Progenitor cell of endocrine pancreas (in vitro differentiated cells): Measurements from ENCODE around the gene DOCK2. TPM values are rescaled to one million over a fixed set of nuclear protein-coding genes. Genes with fewer than 3 reads are reported as not detected.

Experiments
- DNase-seq: peaks from one replicate; pipeline ENCODE4 v3.0.0; 2021; ENCODE audit warnings: low spot score; ENCODE audit not compliant: unreplicated experiment
- H3K27ac Mint-ChIP-seq: 2 replicates; pipeline ENCODE4 v1.8.0; 2021; ENCODE audit warnings: mild to moderate bottlenecking, moderate library complexity, mixed read lengths
- H3K27me3 Mint-ChIP-seq: 2 replicates; pipeline ENCODE4 v1.8.0; 2021; ENCODE audit warnings: mixed read lengths
- H3K36me3 Mint-ChIP-seq: 2 replicates; pipeline ENCODE4 v1.8.0; 2022; ENCODE audit warnings: mixed read lengths; ENCODE audit not compliant: insufficient read depth
- H3K4me1 Mint-ChIP-seq: 2 replicates; pipeline ENCODE4 v1.8.0; 2021; ENCODE audit warnings: low read depth, mixed read lengths
- H3K4me3 Mint-ChIP-seq: 2 replicates; pipeline ENCODE4 v1.8.0; 2021; ENCODE audit warnings: low read depth, mild to moderate bottlenecking, moderate library complexity, mixed read lengths
- H3K9me3 Mint-ChIP-seq: 2 replicates; pipeline ENCODE4 v1.8.0; 2021; ENCODE audit warnings: low read depth, mixed read lengths
- CTCF ChIP-seq: fragments of 200-600 bp; sonication (generic); IDR thresholded peaks from one replicate; pipeline ENCODE4 v1.5.0; 2021; ENCODE audit warnings: antibody characterized with exemption, mild to moderate bottlenecking; ENCODE audit not compliant: unreplicated experiment
- total RNA-seq: library from RNA; stranded (reverse); gene quantifications from 2 replicates; pipeline ENCODE4 v1.2.1, GENCODE V29; 2021

DOCK2 gene
- total RNA-seq, 1 donor from 2014 or later, result not detected

GRCh38 chr5:169988206-169988605 lies 351.1 kb downstream of the DOCK2 start:
- peaks cover 7% of the 10 kb centered on the region for H3K4me1 Mint-ChIP-seq
- no peaks in the 10 kb centered on the region for H3K9me3 Mint-ChIP-seq
- no peak for DNase-seq
- H3K27me3 Mint-ChIP-seq, result peaks cover 30% of the 10 kb centered on the region
- H3K4me3 Mint-ChIP-seq, result no peak overlapping the region
- H3K36me3 Mint-ChIP-seq, result no peaks in the 10 kb centered on the region
- no peak for TF ChIP-seq CTCF
- H3K27ac Mint-ChIP-seq, result no peak overlapping the region

GRCh38 chr5:169988947-169989346 lies 351.9 kb downstream of the DOCK2 start:
- peaks cover 32% of the 10 kb centered on the region for H3K27me3 Mint-ChIP-seq
- no peaks in the 10 kb centered on the region for H3K9me3 Mint-ChIP-seq
- no peak for TF ChIP-seq CTCF
- no peaks in the 10 kb centered on the region for H3K36me3 Mint-ChIP-seq
- no peak overlapping the region for H3K27ac Mint-ChIP-seq
- no peak overlapping the region for H3K4me3 Mint-ChIP-seq
- DNase-seq, result no peak
- H3K4me1 Mint-ChIP-seq, result peaks cover 7% of the 10 kb centered on the region

- Mint-ChIP-seq H3K27ac (no peak overlapping the region), H3K4me3 (no peak overlapping the region)
Observed at GRCh38 chr5:169989365-169989764, 352.3 kb downstream of the DOCK2 start.

GRCh38 chr5:169991115-169991869 lies 354.2 kb downstream of the DOCK2 start:
- no peaks in the 10 kb centered on the region for H3K36me3 Mint-ChIP-seq
- no peak overlapping the region for H3K4me3 Mint-ChIP-seq
- H3K27ac Mint-ChIP-seq, result no peak overlapping the region
- TF ChIP-seq CTCF, result no peak
- H3K4me1 Mint-ChIP-seq, result peaks cover 7% of the 10 kb centered on the region
- DNase-seq, result no peak
- no peaks in the 10 kb centered on the region for H3K9me3 Mint-ChIP-seq
- H3K27me3 Mint-ChIP-seq, result peaks cover 31% of the 10 kb centered on the region

More at GRCh38 chr5:169989365-169989764, 352.3 kb downstream of the DOCK2 start:
- DNase-seq, result no peak
- H3K27me3 Mint-ChIP-seq, result peaks cover 32% of the 10 kb centered on the region
- H3K9me3 Mint-ChIP-seq, result no peaks in the 10 kb centered on the region
- no peaks in the 10 kb centered on the region for H3K36me3 Mint-ChIP-seq
- no peak for TF ChIP-seq CTCF
- H3K4me1 Mint-ChIP-seq, result peaks cover 7% of the 10 kb centered on the region

- Mint-ChIP-seq H3K27me3 (peaks cover 28% of the 10 kb centered on the region), H3K36me3 (no peaks in the 10 kb centered on the region), H3K9me3 (no peaks in the 10 kb centered on the region), H3K4me1 (peaks cover 7% of the 10 kb centered on the region), H3K4me3 (no peak overlapping the region), H3K27ac (no peak overlapping the region)
- DNase-seq, result no peak
- no peak for TF ChIP-seq CTCF
Observed at GRCh38 chr5:169992789-169993484, 355.9 kb downstream of the DOCK2 start.
